HepG2 (cell line): ENCODE data around the gene ARL8A. TPM values are rescaled to one million over a fixed set of nuclear protein-coding genes. Genes with fewer than 3 reads are reported as not detected.
A peak's percentile ranks its signal among the peaks of the same experiment; 100 is the strongest.

Experiments used
- ATF1 ChIP-seq: IDR thresholded peaks from 2 replicates; pipeline ENCODE4 v1.6.1; 2016; ENCODE audit warnings: mild to moderate bottlenecking, control low read depth
- DMAP1 ChIP-seq: IDR thresholded peaks from 2 replicates; pipeline ENCODE4 v1.6.1; 2016
- GABPB1 ChIP-seq: IDR thresholded peaks from 2 replicates; pipeline ENCODE4 v1.6.1; 2016; ENCODE audit warnings: mild to moderate bottlenecking, missing genetic modification reagents, moderate library complexity, missing compliant biosample characterization
- HOXD1 ChIP-seq: sonication (generic); formaldehyde crosslinking; IDR thresholded peaks from 2 replicates; pipeline ENCODE4 v1.5.0; 2020; ENCODE audit warnings: missing genetic modification reagents
- JUNB ChIP-seq: sonication (generic); formaldehyde crosslinking; IDR thresholded peaks from 2 replicates; pipeline ENCODE4 v1.8.0; 2022; ENCODE audit warnings: missing genetic modification reagents, mild to moderate bottlenecking, borderline replicate concordance
- KLF9 ChIP-seq: IDR thresholded peaks from 2 replicates; pipeline ENCODE4 v1.6.1; 2016; ENCODE audit warnings: low read depth
- MEIS1 ChIP-seq: sonication (generic); formaldehyde crosslinking; IDR thresholded peaks from 2 replicates; pipeline ENCODE4 v1.9.0; 2021; ENCODE audit warnings: mild to moderate bottlenecking, missing genetic modification reagents, moderate library complexity, borderline replicate concordance
- MTA1 ChIP-seq: sonication (generic); formaldehyde crosslinking; IDR thresholded peaks from 2 replicates; pipeline ENCODE4 v1.4.0; 2020; ENCODE audit warnings: missing genetic modification reagents, mild to moderate bottlenecking, borderline replicate concordance
- NFKB2 ChIP-seq: sonication (generic); formaldehyde crosslinking; IDR thresholded peaks from 2 replicates; pipeline ENCODE4 v1.4.0; 2020; ENCODE audit warnings: missing genetic modification reagents, borderline replicate concordance
- PATZ1 ChIP-seq: sonication (generic); formaldehyde crosslinking; IDR thresholded peaks from 2 replicates; pipeline ENCODE4 v1.4.0; 2020; ENCODE audit warnings: missing genetic modification reagents
- RAD51 ChIP-seq: fragments of 450-650 bp; IDR thresholded peaks from 2 replicates; pipeline ENCODE4 v1.6.1; 2016; ENCODE audit warnings: borderline replicate concordance
- RBM39 ChIP-seq: fragments of 200-400 bp; formaldehyde crosslinking; IDR thresholded peaks from one replicate; pipeline ENCODE4 v1.6.1; 2018; ENCODE audit warnings: antibody characterized with exemption, mild to moderate bottlenecking, low read depth, low read length; ENCODE audit not compliant: poor library complexity, severe bottlenecking
- SAP130 ChIP-seq: IDR thresholded peaks from 2 replicates; pipeline ENCODE4 v1.6.1; 2016; ENCODE audit warnings: low read depth
- SRF ChIP-seq: IDR thresholded peaks from 2 replicates; pipeline ENCODE4 v1.6.1; 2011; ENCODE audit warnings: mild to moderate bottlenecking, low read depth, low read length, moderate library complexity
- STAG1 ChIP-seq: sonication (generic); formaldehyde crosslinking; IDR thresholded peaks from 2 replicates; pipeline ENCODE4 v1.4.0; 2020; ENCODE audit warnings: missing genetic modification reagents
- TCF12 ChIP-seq, 2 experiments: fragments of 450-650 bp in 1 of 2; sonication (generic) in 1 of 2; formaldehyde crosslinking in 1 of 2; IDR thresholded peaks; 2 replicates each; pipeline versions ENCODE4 v1.6.1 to v1.8.0; 2017 to 2022; ENCODE audit warnings: antibody characterized with exemption in 1 of 2, mild to moderate bottlenecking in 1 of 2, missing genetic modification reagents in 1 of 2, moderate library complexity in 1 of 2
- YEATS4 ChIP-seq: sonication (generic); formaldehyde crosslinking; IDR thresholded peaks from 2 replicates; pipeline ENCODE4 v1.4.0; 2020; ENCODE audit warnings: missing genetic modification reagents, borderline replicate concordance
- ZBTB42 ChIP-seq: sonication (generic); formaldehyde crosslinking; IDR thresholded peaks from 2 replicates; pipeline ENCODE4 v1.5.0; 2020; ENCODE audit warnings: mild to moderate bottlenecking, missing genetic modification reagents
- ZNF572 ChIP-seq: sonication (generic); formaldehyde crosslinking; IDR thresholded peaks from 2 replicates; pipeline ENCODE4 v1.5.1; 2020; ENCODE audit warnings: mild to moderate bottlenecking, missing genetic modification reagents
- polyA plus RNA-seq, 8 experiments: library from polyadenylated mRNA; depleted of rRNA in 3 of 8; stranded (reverse) in 7 of 8; unstranded in 1 of 8; fragments of >200 nt; fragmentation: Illumina TruSeq in 4 of 8; extraction: Trizol in 4 of 8; gene quantifications; 2 replicates each; pipeline versions ENCODE4 v1.2.1 to v1.2.3, GENCODE V29; 2011 to 2016; ENCODE audit warnings: low read depth in 4 of 8, missing spikeins in 1 of 8, mixed read lengths in 1 of 8; ENCODE audit not compliant: insufficient read depth in 1 of 8
- total RNA-seq, 5 experiments: library from RNA; depleted of rRNA; stranded (reverse); fragments of >200 nt; fragmentation: Illumina TruSeq; extraction: Trizol; gene quantifications; 2 replicates each; pipeline ENCODE4 v1.2.3, GENCODE V29; 2016; ENCODE audit warnings: low read depth in 1 of 5
- TF ChIP-seq, protein P1 (sequence below): sonication (generic); formaldehyde crosslinking; IDR thresholded peaks from 2 replicates; pipeline ENCODE4 v1.9.0; 2021; ENCODE audit warnings: missing genetic modification reagents, borderline replicate concordance
- TF ChIP-seq, protein P2 (sequence below): sonication (generic); formaldehyde crosslinking; IDR thresholded peaks from 2 replicates; pipeline ENCODE4 v1.9.0; 2021; ENCODE audit warnings: missing genetic modification reagents, mild to moderate bottlenecking, borderline replicate concordance
- TF ChIP-seq, protein P3 (sequence below), 2 experiments: fragments of 450-650 bp in 1 of 2; sonication (generic) in 1 of 2; formaldehyde crosslinking; IDR thresholded peaks; 2 replicates each; pipeline versions ENCODE4 v1.5.0 to v1.8.0; 2020 to 2022; ENCODE audit warnings: mild to moderate bottlenecking in 1 of 2, missing genetic modification reagents in 1 of 2

Gene ARL8A
- total and polyA plus RNA-seq, 2 of the 13 experiments (the other 11 are each of a cell fraction or from before 2014, with no cell fraction given), result 2.7 to 23.4 TPM

DNA sequence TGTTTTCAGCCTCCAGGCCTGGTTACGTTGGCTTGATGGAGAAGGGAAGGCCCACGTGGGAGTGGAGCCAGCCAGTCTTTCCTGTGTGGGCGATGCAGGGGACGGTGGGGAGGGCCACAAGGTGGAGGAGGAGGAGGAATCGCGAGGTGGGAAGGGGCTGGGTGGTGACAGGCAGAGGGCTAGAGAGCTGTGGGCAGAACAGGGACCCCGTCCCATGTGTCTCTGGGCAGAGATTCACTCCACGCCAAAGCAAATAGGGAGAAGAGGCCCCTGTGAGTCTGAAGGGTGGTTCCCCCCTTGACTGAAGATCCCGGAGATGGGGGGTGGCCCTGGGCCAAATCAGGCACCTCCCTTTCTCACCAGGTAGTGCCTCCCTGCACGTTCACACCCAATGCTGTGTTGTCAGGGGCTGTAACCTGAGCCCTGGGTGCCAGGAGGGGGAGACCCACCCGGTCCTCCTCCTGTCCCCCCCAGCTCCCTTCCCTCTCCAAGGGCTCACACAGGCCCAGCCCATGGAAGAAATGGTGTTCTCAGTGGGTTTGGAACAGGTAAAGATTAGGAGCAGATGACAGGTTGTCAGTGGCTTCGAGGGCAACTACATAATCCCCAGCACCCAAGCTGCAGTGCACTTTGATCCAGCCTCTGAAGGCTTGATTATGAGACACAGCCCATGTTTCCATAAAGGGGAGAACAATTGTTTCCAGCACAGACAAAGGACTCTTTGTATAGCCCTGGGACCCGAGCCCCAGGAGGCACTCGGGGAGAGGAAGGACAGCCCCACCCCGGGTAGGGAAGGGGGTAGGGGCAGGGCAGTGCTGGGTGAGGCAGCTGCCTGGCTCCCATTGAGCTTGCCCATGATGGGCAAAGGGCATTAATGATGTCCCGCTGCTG is 59.5 kb downstream of the ARL8A start (continued):
- TF ChIP-seq KLF9 (CRISPR knock-in tag), result peak; percentile 22; the same call in 1 of the 2 replicates
- peak; percentile 82; the same call in 1 of the 2 replicates for TF ChIP-seq HOXD1 (CRISPR knock-in tag)
- TF ChIP-seq ZBTB42 (CRISPR knock-in tag), result no peak
- TF ChIP-seq ATF1 (CRISPR knock-in tag), result peak; percentile 32; the same call in 1 of the 2 replicates
- TF ChIP-seq, protein P1, sequence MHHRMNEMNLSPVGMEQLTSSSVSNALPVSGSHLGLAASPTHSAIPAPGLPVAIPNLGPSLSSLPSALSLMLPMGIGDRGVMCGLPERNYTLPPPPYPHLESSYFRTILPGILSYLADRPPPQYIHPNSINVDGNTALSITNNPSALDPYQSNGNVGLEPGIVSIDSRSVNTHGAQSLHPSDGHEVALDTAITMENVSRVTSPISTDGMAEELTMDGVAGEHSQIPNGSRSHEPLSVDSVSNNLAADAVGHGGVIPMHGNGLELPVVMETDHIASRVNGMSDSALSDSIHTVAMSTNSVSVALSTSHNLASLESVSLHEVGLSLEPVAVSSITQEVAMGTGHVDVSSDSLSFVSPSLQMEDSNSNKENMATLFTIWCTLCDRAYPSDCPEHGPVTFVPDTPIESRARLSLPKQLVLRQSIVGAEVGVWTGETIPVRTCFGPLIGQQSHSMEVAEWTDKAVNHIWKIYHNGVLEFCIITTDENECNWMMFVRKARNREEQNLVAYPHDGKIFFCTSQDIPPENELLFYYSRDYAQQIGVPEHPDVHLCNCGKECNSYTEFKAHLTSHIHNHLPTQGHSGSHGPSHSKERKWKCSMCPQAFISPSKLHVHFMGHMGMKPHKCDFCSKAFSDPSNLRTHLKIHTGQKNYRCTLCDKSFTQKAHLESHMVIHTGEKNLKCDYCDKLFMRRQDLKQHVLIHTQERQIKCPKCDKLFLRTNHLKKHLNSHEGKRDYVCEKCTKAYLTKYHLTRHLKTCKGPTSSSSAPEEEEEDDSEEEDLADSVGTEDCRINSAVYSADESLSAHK, result no peak
- TF ChIP-seq NFKB2 (CRISPR knock-in tag), result 0 out of 2 replicates have a peak, but pooled peaks have one; percentile 33
- TF ChIP-seq, protein P2, sequence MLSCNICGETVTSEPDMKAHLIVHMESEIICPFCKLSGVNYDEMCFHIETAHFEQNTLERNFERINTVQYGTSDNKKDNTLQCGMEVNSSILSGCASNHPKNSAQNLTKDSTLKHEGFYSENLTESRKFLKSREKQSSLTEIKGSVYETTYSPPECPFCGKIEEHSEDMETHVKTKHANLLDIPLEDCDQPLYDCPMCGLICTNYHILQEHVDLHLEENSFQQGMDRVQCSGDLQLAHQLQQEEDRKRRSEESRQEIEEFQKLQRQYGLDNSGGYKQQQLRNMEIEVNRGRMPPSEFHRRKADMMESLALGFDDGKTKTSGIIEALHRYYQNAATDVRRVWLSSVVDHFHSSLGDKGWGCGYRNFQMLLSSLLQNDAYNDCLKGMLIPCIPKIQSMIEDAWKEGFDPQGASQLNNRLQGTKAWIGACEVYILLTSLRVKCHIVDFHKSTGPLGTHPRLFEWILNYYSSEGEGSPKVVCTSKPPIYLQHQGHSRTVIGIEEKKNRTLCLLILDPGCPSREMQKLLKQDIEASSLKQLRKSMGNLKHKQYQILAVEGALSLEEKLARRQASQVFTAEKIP, result no peak
- no peak for TF ChIP-seq TCF12 (IDR thresholded peaks at IDR 0.05)
- TF ChIP-seq TCF12 (CRISPR knock-in tag; IDR thresholded peaks at IDR 0.05), result peak; percentile 83
- TF ChIP-seq DMAP1 (CRISPR knock-in tag), result peak; percentile 61
- TF ChIP-seq PATZ1 (CRISPR knock-in tag), result peak; percentile 90
- peak; percentile 66; the same call in 1 of the 2 replicates for TF ChIP-seq MEIS1 (CRISPR knock-in tag)
- TF ChIP-seq STAG1 (CRISPR knock-in tag), result no peak
- TF ChIP-seq YEATS4, result peak; percentile 74; the same call in 1 of the 2 replicates
- TF ChIP-seq ZNF572 (CRISPR knock-in tag), result peak; percentile 54
- TF ChIP-seq MTA1 (CRISPR knock-in tag), result peak; percentile 78; the same call in 1 of the 2 replicates
- no peak for TF ChIP-seq RAD51
- TF ChIP-seq, protein P3, sequence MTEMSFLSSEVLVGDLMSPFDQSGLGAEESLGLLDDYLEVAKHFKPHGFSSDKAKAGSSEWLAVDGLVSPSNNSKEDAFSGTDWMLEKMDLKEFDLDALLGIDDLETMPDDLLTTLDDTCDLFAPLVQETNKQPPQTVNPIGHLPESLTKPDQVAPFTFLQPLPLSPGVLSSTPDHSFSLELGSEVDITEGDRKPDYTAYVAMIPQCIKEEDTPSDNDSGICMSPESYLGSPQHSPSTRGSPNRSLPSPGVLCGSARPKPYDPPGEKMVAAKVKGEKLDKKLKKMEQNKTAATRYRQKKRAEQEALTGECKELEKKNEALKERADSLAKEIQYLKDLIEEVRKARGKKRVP (CRISPR knock-in tag; IDR thresholded peaks at IDR 0.05), result no peak
- TF ChIP-seq JUNB (CRISPR knock-in tag), result no peak
- TF ChIP-seq SAP130 (CRISPR knock-in tag), result peak; percentile 56
- TF ChIP-seq SRF, result peak; percentile 72; the same call in 1 of the 2 replicates
- peak; percentile 51 for TF ChIP-seq GABPB1 (CRISPR knock-in tag)
- peak; percentile 37 for TF ChIP-seq RBM39
